Upper lobe of left lung (tissue), 4 donors: Measurements from ENCODE around the gene DUOX1.

Source experiments
- POLR2A ChIP-seq, 4 donors: fragments of 450-650 bp; IDR thresholded peaks; one replicate each; pipeline ENCODE4 v1.5.1; 2016 to 2017; ENCODE audit warnings: antibody characterized with exemption in 4 of 4, mild to moderate bottlenecking in 2 of 4
- POLR2AphosphoS5 ChIP-seq, 2 donors: sonication (generic); formaldehyde crosslinking; IDR thresholded peaks; one replicate each; pipeline ENCODE4 v1.5.1; 2017; ENCODE audit warnings: antibody characterized with exemption in 2 of 2
- TF ChIP-seq, protein P1 (sequence below), 6 experiments: fragments of 450-650 bp in 4 of 6; fragments of 200-600 bp in 2 of 6; sonication (generic) in 2 of 6; IDR thresholded peaks; one replicate each; pipeline ENCODE4 v1.5.1; 2016 to 2019; ENCODE audit warnings: antibody characterized with exemption in 6 of 6

DNA sequence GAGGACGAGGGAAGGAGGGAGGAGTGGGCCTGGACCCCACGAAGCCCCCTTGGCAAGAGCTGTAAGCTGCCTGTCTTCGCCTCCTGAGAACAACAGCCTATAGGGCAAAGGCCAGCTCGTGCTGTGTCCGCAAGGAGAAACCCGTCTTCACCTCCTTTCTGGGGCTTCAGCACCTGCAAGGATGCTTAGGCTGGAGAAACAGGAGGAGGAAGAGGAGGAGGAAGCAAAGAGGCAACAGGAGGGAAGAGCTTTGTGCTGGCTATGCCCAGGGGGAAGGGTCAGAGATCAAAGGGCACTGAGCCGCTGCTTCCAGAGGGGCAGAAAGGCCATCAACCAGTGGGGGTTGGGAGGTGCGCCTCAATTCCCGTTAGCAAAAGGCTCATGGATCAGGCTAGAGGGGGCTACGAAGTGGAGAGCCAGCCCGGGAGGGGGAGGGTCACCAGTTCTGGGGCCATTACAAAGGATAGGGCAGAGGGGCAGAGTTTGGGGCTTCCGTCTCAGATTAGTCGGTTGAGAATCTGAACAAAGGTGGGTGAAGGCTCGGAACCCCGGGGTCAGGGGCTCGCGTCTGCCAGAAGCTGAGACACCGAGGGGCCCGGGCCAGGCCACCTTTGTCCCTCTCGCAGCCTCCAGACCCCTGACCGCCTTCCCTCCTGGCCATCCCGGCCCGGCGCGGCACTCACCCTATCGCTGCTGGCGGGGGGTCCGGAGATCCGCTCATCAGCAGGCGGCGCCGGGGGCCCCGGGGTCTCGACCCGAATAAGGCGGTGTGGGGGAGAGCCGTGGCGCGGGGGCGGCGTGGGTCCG lies 57.2 kb downstream of the DUOX1 start:
- no peak for TF ChIP-seq POLR2A (IDR thresholded peaks at IDR 0.05)
- TF ChIP-seq, protein P1, sequence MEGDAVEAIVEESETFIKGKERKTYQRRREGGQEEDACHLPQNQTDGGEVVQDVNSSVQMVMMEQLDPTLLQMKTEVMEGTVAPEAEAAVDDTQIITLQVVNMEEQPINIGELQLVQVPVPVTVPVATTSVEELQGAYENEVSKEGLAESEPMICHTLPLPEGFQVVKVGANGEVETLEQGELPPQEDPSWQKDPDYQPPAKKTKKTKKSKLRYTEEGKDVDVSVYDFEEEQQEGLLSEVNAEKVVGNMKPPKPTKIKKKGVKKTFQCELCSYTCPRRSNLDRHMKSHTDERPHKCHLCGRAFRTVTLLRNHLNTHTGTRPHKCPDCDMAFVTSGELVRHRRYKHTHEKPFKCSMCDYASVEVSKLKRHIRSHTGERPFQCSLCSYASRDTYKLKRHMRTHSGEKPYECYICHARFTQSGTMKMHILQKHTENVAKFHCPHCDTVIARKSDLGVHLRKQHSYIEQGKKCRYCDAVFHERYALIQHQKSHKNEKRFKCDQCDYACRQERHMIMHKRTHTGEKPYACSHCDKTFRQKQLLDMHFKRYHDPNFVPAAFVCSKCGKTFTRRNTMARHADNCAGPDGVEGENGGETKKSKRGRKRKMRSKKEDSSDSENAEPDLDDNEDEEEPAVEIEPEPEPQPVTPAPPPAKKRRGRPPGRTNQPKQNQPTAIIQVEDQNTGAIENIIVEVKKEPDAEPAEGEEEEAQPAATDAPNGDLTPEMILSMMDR (IDR thresholded peaks at IDR 0.05), result no peak
- TF ChIP-seq POLR2AphosphoS5 (IDR thresholded peaks at IDR 0.05), result no peak
